Stomach smooth muscle (tissue), 2 donors: ENCODE results near the gene TEPSIN.
A peak's percentile ranks its signal among the peaks of the same experiment; 100 is the strongest.

Source experiments
- H3K27ac ChIP-seq: one replicate; pipeline ENCODE4 v1.7.0; 2013; ENCODE audit warnings: mild to moderate bottlenecking, low read length, inconsistent platforms
- H3K27me3 ChIP-seq, 2 donors: one replicate each; pipeline ENCODE4 v1.7.0; 2013; ENCODE audit warnings: low read length in 2 of 2; ENCODE audit not compliant: insufficient read depth in 2 of 2, control insufficient read depth in 1 of 2
- H3K36me3 ChIP-seq, 2 donors: one replicate each; pipeline ENCODE4 v1.7.0; 2013; ENCODE audit warnings: low read length in 2 of 2; ENCODE audit not compliant: control insufficient read depth in 2 of 2, insufficient read depth in 2 of 2
- H3K4me1 ChIP-seq: one replicate; pipeline ENCODE4 v1.7.0; 2013; ENCODE audit warnings: low read length; ENCODE audit not compliant: control insufficient read depth, insufficient read depth
- H3K4me3 ChIP-seq, 2 donors: one replicate each; pipeline ENCODE4 v1.7.0; 2013; ENCODE audit warnings: low read length in 2 of 2
- H3K9ac ChIP-seq, 2 donors: one replicate each; pipeline ENCODE4 v1.7.0; 2013; ENCODE audit warnings: low read length in 2 of 2, mild to moderate bottlenecking in 1 of 2
- H3K9me3 ChIP-seq, 2 donors: one replicate each; pipeline ENCODE4 v1.7.0; 2013; ENCODE audit warnings: low read length in 2 of 2; ENCODE audit not compliant: control insufficient read depth in 2 of 2
- donor health status: healthy.
- donor health status: Pancreatic carcinoma.

The TEPSIN gene

GRCh38 chr17:81257533-81257932 is 18.7 kb upstream of the TEPSIN start:
- Histone ChIP-seq H3K4me3 (no peak overlapping the region), H3K9me3 (no peaks in the 10 kb centered on the region), H3K9ac (no peak overlapping the region), H3K27me3 (no peaks in the 10 kb centered on the region), H3K4me1 (peaks cover 18% of the 10 kb centered on the region), H3K27ac (no peak overlapping the region), H3K36me3 (peaks cover 10 to 18% of the 10 kb centered on the region in 2 donors)

GRCh38 chr17:81256616-81257015 is 17.8 kb upstream of the TEPSIN start:
- Histone ChIP-seq H3K27ac (no peak overlapping the region), H3K9ac (no peak overlapping the region), H3K4me1 (peaks cover 18% of the 10 kb centered on the region), H3K27me3 (no peaks in the 10 kb centered on the region), H3K4me3 (no peak overlapping the region), H3K36me3 (peaks cover 10 to 16% of the 10 kb centered on the region in 2 donors), H3K9me3 (no peaks in the 10 kb centered on the region)

- peak overlapping the region; percentile 13 to 66 for H3K4me3 ChIP-seq
- H3K9ac ChIP-seq, result peak overlapping the region; percentile 21 to 62
Measured at GRCh38 chr17:81254955-81255717, 16.3 kb upstream of the TEPSIN start.

GRCh38 chr17:81253358-81254131 is 14.7 kb upstream of the TEPSIN start:
- H3K4me1 ChIP-seq, result peaks cover 18% of the 10 kb centered on the region
- no peaks in the 10 kb centered on the region for H3K27me3 ChIP-seq
- no peak overlapping the region for H3K27ac ChIP-seq
- peak overlapping the region in 1 of 2 donors; percentile 6 for H3K9ac ChIP-seq
- no peak overlapping the region for H3K4me3 ChIP-seq
- H3K36me3 ChIP-seq, result peaks cover 7 to 8% of the 10 kb centered on the region in 2 donors
- no peaks in the 10 kb centered on the region for H3K9me3 ChIP-seq

More at GRCh38 chr17:81254955-81255717, 16.3 kb upstream of the TEPSIN start:
- Histone ChIP-seq H3K36me3 (peaks cover 10 to 15% of the 10 kb centered on the region in 2 donors), H3K9me3 (no peaks in the 10 kb centered on the region), H3K27me3 (no peaks in the 10 kb centered on the region), H3K27ac (peak overlapping the region; percentile 58), H3K4me1 (peaks cover 18% of the 10 kb centered on the region)

- Histone ChIP-seq H3K9me3 (no peaks in the 10 kb centered on the region), H3K4me1 (peaks cover 18% of the 10 kb centered on the region), H3K27ac (no peak overlapping the region), H3K9ac (no peak overlapping the region), H3K27me3 (no peaks in the 10 kb centered on the region), H3K36me3 (peaks cover 6 to 7% of the 10 kb centered on the region in 2 donors), H3K4me3 (no peak overlapping the region)
Measured at GRCh38 chr17:81252987-81253329, 14.1 kb upstream of the TEPSIN start.

DNA sequence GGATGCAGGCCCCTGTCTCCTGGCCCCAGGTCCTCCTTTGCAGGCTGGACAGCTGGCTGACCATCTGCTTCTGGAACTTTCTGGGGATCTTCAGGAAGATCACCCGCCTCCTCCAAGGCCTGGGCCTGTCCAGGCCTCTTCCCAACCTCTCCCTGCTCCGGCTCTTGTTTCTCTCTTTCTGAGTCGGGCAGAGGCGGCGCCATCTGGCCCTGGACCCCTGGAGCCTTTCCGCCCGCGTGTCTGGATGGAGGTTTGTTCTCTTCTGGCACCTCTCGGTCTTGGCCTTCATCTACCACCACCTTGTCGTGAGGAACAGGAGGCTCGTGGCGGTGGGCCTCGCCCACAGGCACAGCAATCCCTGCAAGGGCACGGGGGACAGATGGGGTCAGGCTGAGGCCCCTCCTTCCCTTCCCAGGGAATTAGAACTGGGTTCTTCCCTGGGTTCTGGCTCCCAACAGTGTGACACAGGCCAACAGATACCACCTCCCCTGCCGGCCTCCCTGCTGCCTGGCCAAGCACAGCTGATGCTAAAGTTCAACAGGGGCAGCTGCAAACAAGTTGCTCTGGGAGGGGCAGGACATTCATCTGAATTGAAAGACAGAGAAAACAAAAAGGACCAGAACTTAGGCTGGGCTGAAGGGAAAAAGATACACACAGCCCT is 13.6 kb upstream of the TEPSIN start:
- no peak overlapping the region for H3K27ac ChIP-seq
- H3K4me1 ChIP-seq, result peaks cover 18% of the 10 kb centered on the region
- no peak overlapping the region for H3K9ac ChIP-seq
- no peaks in the 10 kb centered on the region for H3K9me3 ChIP-seq
- H3K4me3 ChIP-seq, result no peak overlapping the region
- H3K36me3 ChIP-seq, result peaks cover 6 to 7% of the 10 kb centered on the region in 2 donors
- no peaks in the 10 kb centered on the region for H3K27me3 ChIP-seq

- peaks cover 6 to 7% of the 10 kb centered on the region in 2 donors for H3K36me3 ChIP-seq
- no peak overlapping the region for H3K9ac ChIP-seq
- H3K27me3 ChIP-seq, result no peaks in the 10 kb centered on the region
- no peak overlapping the region for H3K27ac ChIP-seq
- H3K9me3 ChIP-seq, result no peaks in the 10 kb centered on the region
- H3K4me1 ChIP-seq, result peaks cover 18% of the 10 kb centered on the region
- no peak overlapping the region for H3K4me3 ChIP-seq
Measured at GRCh38 chr17:81251709-81252301, 12.9 kb upstream of the TEPSIN start.

DNA sequence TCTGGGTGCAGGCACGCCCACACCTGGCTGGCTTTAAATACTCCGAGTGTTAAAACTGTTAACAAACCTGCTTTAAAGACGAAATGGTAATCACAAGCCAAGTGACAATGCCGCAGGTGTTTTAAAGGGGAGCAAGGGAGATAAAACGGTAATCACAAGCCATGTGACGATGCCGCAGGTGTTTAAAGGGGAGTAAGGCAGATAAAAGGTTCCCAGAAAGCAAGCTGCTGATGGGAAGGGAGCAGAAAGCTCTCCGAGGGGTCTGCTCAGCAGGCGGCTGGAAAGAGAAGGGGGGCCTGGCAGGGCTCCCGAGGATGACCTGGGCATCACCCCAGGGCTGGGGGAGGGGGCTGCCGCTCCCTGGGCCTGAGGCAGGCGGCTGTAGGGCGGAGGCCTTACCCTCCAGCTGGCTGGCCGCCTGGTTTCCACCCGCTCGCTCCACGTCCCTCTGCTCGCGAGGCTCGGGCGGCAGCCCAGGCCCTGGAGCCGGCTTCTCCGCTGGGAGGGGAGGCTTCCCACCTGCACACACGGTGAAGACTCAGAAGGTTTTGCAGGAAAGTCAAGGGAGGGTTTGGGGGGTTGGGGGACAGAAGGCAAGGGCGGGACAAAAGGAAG is 12.3 kb upstream of the TEPSIN start:
- Histone ChIP-seq H3K9me3 (no peaks in the 10 kb centered on the region), H3K27me3 (no peaks in the 10 kb centered on the region), H3K9ac (no peak overlapping the region), H3K4me1 (peaks cover 16% of the 10 kb centered on the region), H3K4me3 (no peak overlapping the region), H3K27ac (no peak overlapping the region), H3K36me3 (peaks cover 7 to 8% of the 10 kb centered on the region in 2 donors)

GRCh38 chr17:81250286-81251093 is 11.6 kb upstream of the TEPSIN start:
- Histone ChIP-seq H3K4me1 (peaks cover 10% of the 10 kb centered on the region), H3K27me3 (no peaks in the 10 kb centered on the region), H3K9ac (no peak overlapping the region), H3K36me3 (peaks cover 7 to 8% of the 10 kb centered on the region in 2 donors), H3K27ac (no peak overlapping the region), H3K9me3 (no peaks in the 10 kb centered on the region), H3K4me3 (no peak overlapping the region)
